Stimulated activated CD8-positive, alpha-beta memory T cell treated with anti-CD3 and anti-CD28 coated beads, Interleukin-7, amount 100 ng/mL, for 48 hours (primary cell): ENCODE results near the gene CCDC86.

Source experiments
- DNase-seq, 2 donors: peaks; one replicate each; pipeline ENCODE4 v3.0.0-alpha.2; 2020; ENCODE audit warnings: low read depth in 1 of 2; ENCODE audit errors: extremely low read depth in 1 of 2

The CCDC86 gene

GRCh38 chr11:60852117-60852981 lies 10.4 kb downstream of the CCDC86 start:
- no peak for DNase-seq

DNA sequence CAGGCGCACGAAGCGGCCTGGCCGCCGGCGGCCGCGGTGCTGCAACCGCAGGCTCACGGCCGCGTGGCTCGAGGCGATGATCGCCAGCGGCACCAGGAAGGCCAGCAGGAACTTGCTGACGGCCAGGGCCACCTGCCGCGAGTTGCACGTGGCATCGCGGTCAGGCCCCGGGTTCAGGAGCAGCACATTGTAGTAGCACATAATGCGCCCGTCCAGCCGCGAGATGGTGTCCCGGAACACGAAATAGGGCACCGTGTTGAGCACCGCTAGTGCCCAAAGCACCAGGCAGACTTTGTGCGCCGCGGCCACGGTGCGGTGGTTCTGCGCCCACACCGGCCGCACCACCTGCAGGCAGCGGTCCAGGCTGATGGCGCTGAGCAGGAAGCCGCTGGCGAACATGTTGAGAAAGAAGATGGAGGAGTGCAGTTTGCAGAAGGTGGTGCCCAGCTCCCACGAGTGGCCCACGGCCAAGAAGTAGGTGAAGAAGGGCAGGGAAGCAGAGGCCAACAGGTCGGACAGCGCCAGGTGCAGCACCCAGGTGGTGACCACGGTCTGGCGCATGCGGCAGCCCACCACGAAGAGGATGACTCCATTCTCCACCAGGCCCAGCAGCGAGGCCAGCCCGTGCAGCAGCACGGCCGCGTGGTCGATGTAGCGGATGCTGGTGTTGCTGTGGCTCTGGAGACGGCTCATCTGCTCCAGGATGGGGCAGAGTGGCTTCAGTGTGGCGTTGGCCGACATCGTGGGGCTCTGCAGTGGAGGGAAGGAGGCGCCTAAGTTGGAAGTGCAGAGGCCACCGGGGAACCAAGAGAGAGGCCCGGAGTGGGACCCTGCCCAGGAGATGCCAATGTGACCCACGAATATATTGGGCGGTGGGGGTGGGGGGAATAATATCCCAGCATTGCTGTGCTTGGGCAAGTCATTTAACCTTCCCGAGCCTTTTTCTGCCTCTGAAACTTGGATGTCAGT lies 11.4 kb downstream of the CCDC86 start:
- no peak for DNase-seq

- no peak for DNase-seq
Observed at GRCh38 chr11:60854140-60854846, 12.4 kb downstream of the CCDC86 start.

DNA sequence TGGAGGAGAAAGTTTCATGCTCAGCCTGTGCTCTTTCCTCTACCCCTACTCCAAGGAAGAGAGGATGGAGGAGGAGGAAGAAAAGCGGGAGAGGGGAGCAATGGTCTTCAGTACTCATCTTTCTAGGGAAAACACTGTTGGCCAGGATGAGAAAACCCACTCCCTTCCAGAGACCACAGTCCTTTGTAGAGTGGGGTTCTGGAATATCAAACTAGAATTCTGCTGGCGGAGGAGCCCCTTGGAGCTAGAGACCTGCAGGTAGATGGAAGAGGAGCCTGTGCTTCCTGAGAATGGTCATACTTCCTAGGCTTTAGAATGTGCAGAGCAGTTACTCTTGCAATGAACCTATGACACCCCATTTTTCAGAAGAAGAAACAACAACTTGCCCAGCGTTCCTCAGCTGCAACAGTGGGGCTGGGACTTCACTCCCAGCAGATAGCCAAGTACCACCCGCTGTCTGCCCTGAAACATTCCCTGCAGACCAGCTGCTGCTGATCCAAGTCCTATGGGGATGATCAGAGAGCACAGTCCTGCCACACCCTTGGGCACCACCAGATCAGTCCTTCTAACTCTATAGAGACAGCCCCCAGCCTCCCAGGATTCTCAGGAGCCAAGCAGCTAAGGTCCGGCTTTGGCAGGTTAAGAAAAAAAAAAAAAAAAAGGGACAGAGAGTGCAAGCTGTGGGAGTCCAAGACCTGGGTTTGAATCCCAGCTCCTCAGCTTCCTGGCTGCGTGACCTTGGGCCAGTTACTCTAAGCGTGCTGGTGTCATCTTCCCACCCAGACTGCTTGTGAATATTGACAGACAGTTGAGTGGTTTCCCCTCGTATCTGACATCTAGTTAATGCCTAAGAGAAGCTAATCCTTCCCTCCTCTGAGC lies 13.2 kb downstream of the CCDC86 start:
- DNase-seq = no peak

DNA sequence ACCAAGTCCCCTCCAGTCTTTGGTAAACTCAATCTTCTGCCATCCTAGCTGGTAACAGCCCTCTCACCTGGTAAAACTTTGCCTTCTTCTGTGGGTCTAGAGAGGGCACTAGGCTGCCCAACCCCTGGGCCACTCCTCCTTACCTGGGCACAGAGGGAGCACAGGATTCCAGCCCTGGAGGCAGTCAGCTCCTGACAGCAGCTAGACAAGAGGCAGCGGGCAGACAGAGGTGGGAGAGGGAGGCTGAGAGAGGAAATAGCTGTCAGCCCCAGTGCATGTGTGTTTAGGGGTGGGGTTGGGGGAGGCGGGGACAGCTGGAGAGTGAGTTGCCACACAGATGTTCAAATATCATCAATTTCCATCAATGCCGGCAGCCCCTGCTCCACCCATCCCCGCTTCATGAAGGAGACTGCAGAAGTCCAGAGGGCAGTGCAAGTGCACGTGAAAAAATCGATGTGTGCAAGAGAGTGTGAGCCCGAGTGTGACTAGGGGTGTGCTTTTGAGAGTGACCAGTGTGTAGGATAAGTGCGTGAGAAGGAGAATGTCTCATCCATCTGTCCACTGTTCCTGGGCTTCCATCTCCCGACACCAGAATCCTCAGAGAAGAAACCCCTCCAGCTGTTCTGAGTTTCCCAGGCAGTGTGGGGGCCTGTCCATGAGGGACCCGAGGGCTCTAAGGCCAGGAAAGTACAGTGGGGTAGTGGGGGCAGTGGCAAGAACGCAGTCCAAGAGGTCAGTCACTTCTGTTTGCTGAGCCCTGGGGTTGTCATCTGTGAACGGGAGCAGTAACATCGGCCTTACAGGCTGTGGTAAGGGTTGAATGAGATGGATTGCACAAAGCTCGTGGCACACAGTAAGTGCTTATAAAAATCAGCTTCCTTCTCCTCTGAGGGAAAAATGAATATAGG lies 14.1 kb downstream of the CCDC86 start, which contains the start of gene PTGDR2:
Gene PTGDR2 (minus strand): TSS at position 225 of the 908 bp plus-strand sequence. CDS start 2,228 bp downstream, outside the sequence.
- no peak for DNase-seq

- DNase-seq = no peak
Observed at GRCh38 chr11:60857378-60858232, 15.7 kb downstream of the CCDC86 start.

DNA sequence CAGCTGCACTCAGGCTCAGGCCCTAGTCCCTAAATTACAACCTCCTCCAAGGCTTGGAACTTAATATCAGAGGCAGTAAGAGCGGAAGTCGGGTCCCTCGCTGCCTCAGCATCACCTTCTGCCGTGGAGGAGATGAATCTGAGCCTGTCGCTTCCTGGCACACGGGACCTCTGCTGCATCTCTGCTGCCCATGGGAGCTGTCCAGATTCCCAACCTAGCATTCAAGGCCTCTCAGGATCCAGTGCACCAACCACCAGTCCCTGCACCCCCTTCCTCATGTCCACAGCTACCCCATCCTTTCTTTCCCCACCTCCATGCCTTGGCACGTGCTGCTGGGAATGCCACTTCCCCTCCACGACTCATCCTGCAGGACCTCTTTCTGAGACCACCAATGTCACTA lies 16.3 kb downstream of the CCDC86 start:
- no peak for DNase-seq

DNA sequence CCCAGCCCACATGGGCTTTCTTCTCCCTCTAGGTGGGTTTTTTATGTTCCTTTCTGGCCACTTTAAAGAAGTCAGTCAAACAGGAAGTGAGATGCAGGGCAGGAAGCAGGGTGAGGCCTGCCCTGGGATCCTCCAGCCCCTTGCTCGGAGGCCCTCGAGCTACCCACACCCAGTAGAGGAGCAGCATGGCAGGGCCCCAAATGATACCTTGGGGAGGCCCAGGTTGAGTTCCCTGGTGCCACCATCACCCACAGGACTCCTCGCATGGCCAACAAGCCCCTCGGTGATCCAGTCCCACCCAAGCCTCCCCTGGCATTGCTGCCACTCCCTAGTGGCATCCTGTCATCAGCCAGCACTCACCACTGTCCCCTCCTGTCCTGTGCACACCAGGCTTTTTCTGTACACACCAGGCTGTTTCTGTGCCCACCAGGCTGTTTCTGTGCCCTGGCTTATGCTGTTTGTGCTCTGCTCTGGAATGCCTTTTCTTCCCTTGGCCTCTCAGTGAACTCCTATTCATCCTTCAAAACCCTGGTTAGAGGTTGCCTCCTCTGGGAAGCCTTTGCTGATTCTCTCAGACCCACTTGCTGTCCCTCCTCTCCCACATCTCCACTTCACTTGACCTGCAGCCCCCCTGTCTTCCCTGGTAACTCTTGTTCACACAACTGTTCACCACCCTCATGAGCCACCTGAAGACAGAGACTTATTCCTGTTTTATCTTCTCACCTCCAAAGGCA lies 17.0 kb downstream of the CCDC86 start:
- no peak for DNase-seq

- no peak for DNase-seq
Observed at GRCh38 chr11:60859616-60860250, 17.8 kb downstream of the CCDC86 start.

DNA sequence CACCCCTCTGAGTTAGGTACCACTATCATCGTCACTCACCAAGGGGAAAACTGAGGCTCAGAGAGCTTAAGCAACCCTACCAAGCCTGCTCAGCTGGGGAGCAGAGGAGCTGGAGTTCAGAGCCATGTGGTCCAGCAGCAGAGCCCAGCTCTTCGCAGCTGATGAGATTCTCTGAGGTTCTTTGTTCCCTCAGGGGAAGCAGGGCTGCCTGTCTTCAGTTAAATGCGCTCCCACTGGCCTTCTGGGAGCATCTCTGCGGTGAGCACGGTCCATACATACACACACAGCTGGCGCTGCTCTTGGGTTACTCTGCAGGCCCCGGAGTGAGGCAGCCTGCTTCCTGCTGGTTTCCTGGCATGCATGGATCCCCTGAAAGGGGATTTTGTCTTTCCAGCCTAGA lies 19.0 kb downstream of the CCDC86 start:
- DNase-seq = no peak

DNA sequence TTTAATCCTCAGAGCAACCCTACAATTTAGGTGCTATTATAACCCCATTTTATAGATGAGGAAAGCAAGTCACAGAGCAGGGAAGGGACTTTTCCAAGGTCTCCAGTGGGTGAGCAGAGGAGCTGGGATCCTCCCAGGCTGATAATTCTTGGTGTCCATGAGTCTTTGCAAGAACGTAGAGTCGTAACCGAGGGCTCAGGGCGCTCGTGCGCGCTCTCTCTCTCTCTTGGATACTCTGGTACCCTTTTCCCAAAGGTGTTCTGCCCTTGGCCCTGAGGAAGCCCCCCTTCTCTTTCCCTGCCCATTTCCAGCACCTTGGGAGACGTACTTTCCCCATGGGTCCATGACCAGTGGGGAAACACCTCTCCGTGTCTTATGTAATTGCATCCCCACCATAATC lies 20.3 kb downstream of the CCDC86 start:
- DNase-seq = no peak

GRCh38 chr11:60863550-60864521 lies 21.9 kb downstream of the CCDC86 start:
- DNase-seq = no peak

DNA sequence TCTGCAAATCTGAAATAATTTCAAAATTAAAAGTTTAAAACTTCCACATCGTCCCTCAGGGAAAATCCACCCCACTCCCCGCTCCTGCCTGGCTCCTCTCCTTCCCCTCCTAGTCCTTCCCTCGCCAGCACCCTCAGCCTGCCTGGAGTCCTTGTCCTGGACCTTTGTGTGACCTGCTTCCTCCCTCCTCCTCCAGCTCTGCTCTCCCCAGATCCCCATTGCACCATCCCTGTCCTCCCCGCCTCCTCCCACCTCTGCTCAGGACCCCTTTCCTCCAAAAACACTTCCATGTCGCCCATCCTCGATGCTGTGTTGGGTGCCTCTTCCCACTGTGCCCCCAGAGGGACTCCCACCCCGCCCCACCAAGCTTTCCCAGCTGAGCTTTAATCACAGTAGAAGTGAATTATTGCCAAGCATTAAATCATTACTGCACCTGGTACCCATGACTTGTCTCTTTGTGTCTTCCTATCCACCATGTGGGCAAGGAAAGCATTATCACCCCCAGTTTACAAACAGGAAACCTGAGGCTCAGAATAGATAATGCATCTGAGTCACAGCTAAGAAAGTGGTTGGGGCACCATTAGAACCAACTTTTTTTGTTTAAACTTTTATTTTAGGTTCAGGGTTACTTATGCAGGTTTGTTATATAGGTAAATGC lies 23.1 kb downstream of the CCDC86 start:
- DNase-seq = no peak

DNA sequence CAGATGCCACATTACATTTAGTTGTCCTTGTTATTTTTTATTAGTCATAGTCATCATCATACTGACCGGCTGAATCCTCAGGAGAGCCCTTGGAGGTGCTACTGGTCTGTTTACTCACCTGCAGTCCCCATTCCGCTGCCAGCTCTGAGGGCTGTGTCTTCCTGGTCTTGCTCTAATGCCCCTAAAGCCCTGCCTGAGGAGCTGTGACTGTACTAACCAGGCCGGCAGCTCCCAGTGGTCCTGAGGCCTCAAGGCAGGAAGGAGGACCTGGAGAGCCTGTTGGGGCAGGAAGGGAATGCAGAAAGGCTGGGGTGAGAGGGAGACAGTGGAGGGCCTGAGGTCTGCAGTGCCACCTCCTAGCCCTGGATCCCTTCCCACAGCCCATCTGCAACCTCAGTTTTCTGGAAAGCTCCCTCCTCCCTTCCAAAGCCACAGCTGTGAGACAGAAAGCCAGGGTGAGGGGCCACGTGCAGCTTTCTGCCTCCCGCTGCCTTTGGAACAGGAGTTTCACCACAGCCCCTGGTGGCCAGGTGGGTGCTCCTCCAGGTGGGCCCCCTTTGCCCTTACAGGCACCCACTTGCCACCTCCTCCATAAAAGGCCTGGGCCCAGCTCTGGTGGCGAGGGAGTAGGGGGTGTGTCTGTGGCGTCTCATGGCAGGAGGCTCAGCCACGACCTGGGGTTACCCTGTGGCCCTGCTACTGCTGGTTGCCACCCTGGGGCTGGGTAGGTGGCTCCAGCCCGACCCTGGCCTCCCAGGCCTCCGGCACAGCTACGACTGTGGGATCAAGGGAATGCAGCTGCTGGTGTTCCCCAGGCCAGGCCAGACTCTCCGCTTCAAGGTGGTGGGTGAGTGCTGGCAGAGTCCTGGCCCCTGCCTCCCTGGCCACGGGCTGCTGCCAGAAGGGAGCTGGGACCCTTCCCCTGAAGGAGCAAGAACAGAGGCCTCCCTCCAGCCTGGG lies 25.3 kb downstream of the CCDC86 start, which contains the start of gene ZP1:
Gene ZP1 (plus strand): TSS at position 632 of the 960 bp plus-strand sequence. CDS start 20 bp downstream, at position 652.
- no peak for DNase-seq
